ENCODE data around the gene ATXN1L. TPM values are rescaled to one million over a fixed set of nuclear protein-coding genes. Genes with fewer than 3 reads are reported as not detected.
"Not testable (repeated sequence)": the region's sequence is repeated elsewhere in the genome, so short reads cannot be mapped to it uniquely, and the experiment has no call there.

ATXN1L gene
- polyA plus RNA-seq, 3 donors, result 34.9 to 36.6 (median 35.5) TPM

DNA sequence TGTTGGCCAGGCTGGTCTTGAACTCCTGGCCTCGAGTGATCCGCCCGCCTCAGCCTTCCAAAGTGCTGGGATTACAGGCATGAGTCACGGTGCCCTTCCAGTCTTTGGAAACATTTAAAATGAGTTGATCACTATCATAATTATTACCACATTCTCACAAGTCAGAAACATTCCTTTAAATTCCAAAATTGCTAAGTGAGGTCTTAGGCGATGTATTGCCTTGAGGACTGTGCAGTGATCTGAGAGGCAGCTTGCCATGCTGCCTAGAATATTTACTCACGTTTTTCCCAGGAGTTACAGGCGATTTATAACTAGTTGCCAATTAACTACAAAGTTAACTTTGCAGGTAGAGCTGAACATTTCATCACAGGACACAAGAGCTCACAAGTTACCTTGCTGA is 5.7 kb upstream of the ATXN1L start:
- no peak for DNase-seq (ENCODE audit: extremely low read depth in 1 of 11, low read depth in 9 of 11, low spot score in 4 of 11)

DNA sequence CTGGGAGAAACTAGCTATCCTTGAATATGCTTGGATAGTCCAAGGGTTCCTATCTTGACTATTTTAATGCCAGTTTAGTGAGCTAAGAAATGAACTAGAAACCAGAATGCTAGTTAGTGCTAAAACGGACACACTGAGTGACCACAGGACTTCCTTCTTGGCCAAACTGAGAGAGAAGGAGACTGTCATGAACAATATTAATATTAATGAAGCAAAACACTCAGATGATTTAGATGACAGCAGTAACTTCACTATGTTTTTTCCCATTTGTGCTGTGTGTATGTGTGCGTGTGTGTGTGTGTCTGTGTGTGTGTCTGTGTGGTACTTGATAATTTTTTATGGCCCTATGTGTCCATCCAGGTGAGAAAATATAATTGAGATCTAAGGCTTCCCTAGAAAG is 2.2 kb upstream of the ATXN1L start:
- no peak for DNase-seq (ENCODE audit: extremely low read depth in 1 of 11, low read depth in 9 of 11, low spot score in 4 of 11)

DNA sequence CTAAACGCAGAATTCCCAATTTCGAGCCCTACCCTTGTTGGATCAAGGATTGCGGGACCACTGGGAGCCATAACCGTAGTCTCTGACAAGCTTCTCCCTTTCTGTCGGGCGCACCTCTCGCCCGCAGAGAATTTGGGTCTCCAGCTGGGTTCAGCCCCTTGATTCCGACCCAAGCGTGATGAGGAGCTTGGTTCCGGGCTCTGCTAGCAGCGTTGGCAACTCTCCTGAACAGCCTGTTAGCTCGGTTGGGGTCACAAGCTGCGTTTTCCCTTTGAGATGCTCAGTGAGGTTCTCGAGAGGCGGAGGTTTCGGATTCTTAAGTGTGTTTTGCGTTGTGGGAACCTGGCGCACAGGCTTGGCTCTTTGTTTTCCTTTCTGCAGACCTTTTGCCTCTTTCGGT is 655 bp downstream of the ATXN1L start:
- DNase-seq (ENCODE audit: extremely low read depth in 1 of 11, low read depth in 9 of 11, low spot score in 4 of 11), result no peak

DNA sequence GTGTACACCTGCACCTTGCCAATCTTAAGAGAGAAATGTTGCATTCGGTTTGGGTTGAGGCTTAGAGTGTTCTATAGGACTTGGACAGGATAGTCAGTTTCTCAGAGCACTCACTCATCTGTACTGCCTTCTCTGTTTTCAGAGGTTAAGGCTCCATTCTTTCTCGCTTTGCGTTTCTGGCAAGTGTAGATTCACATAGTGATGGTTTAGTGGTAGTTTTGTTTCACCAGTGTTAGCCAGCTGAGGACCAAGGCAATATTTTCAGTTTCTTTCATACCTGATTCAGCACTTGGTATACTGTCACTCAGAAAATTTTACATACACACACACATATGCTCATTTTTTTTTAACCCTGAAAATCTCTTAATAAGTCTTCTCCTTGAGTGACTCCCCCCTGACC is 1.3 kb downstream of the ATXN1L start:
- no peak for DNase-seq (ENCODE audit: extremely low read depth in 1 of 11, low read depth in 9 of 11, low spot score in 4 of 11)

DNA sequence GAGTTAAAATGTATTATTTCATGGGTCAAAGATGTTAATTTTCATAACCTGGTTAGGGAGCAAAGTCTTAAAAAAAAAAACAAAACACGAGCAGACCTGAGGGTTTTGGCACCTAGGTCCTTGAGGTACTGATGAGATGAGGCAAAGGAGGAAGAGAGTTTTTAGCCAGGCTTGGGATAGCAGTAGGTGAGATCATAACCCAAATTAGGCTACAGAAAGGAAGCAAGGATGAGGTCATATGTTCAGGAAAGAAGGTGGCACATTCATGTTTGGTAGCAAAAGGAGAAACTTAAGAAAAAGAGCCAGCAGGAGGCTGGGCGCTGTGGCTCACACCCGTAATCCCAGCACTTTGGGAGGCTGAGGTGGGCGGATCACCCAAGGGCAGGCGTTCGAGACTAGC is 2.8 kb downstream of the ATXN1L start:
- no peak for DNase-seq (ENCODE audit: extremely low read depth in 1 of 11, low read depth in 9 of 11, low spot score in 4 of 11)

DNA sequence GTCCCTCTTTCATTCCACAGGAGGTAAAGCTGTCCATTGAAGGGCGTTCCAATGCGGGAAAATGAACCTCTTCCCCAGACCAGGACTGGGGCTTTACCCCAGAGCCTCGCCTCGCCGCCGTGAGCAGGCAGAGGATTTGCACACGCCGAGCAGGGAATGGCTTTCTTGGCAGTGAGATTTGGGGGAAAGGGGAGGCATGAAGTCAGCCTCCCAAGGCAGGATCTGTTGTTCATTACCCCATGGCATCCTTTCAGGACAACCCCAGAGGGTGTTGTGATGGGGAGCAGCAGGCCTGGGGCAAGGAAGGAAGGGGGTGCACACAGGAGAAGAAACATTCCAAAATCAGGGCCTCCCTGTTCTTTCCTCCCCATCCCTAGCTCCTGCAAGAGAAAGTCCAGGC is 6.0 kb downstream of the ATXN1L start:
- DNase-seq (ENCODE audit: extremely low read depth in 1 of 11, low read depth in 9 of 11, low spot score in 4 of 11), result no peak

DNA sequence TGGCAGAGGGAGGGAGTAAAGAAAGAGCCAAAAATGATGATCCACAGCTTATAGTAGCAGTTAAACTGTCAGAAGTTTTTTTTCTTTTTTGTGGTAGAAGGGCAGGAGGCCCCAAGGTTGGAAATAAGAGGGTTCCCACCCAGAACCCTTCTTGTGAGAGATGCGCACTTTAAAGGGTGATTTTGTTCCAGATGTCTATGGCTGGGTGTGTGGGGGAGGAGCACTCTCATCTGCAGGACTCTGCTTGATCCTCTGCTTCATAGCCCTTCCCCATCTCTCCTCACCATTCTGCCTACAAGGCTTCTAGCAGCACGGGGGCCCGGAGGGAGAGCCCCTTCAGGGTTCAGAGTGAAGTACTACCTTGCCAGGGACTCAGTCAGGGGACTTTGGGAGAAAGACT is 6.4 kb downstream of the ATXN1L start:
- no peak for DNase-seq (ENCODE audit: extremely low read depth in 1 of 11, low read depth in 9 of 11, low spot score in 4 of 11)

DNA sequence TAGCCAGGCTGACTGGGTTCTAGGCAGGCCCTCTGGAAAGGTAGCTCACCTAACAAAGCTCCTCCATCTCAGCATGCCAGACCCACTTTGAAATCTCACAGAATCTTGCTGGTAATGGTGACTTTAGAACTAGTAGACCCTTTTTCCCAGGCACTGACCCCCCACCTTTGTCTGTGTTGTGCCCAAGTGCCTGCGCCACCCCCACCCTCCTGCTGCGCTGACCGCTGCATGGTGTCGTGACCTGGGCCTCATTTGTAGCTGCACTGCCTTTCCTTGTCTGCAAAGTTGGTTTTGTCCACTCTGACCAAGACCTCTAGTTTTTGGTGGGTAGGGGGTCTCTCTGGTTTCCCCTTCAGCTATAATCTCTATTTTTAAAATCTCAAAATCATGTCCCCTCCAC is 6.8 kb downstream of the ATXN1L start:
- no peak for DNase-seq (ENCODE audit: extremely low read depth in 1 of 11, low read depth in 9 of 11, low spot score in 4 of 11)

DNA sequence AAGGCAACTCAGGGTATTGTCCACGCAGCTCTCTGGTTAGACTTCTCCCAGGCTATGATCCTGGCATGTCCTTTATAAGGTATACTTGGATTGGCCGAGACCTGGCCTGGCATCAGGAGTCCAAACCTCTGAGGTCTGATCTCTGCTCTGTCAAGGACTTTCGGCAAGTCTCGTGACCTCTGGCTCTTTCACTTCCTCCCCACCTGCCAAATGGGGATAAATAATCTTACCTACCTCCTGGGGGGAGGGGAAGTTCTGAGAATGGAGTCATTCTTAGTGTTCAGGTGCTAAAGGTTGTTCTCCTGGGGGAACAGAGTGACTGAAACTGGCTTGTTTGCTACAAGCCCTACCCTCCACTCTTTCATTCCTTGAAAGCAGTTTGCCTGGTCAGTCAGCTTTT is 7.6 kb downstream of the ATXN1L start:
- no peak for DNase-seq (ENCODE audit: extremely low read depth in 1 of 11, low read depth in 9 of 11, low spot score in 4 of 11)

DNA sequence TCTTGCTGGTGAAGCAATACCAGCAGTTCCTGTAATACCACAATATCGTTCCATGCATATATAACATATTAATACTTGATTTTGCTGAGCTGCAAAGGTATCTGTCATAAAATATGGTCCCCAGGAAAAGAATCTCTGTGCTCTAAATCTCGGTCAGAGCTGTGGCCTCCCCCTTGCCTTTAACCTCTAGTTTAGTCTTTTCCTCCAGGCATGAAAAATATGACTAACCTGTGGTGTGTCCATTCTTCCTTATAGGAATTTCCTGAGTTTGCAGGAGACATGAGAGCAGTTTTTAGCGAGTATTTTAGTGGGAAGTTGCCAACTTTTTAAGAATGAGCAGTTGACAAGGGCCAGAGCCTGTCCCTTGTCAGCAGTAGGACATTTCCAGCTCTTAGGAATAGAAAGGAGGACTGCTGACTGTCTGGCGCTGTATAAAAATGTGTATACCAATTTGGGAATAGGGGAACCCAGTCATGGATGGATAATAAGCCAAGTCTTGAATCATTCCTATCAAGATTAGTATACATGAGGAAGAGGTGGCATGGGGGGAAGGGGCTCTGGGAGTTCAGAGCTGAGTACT is 8.7 kb downstream of the ATXN1L start:
- DNase-seq (ENCODE audit: extremely low read depth in 1 of 11, low read depth in 9 of 11, low spot score in 4 of 11), result no peak

DNA sequence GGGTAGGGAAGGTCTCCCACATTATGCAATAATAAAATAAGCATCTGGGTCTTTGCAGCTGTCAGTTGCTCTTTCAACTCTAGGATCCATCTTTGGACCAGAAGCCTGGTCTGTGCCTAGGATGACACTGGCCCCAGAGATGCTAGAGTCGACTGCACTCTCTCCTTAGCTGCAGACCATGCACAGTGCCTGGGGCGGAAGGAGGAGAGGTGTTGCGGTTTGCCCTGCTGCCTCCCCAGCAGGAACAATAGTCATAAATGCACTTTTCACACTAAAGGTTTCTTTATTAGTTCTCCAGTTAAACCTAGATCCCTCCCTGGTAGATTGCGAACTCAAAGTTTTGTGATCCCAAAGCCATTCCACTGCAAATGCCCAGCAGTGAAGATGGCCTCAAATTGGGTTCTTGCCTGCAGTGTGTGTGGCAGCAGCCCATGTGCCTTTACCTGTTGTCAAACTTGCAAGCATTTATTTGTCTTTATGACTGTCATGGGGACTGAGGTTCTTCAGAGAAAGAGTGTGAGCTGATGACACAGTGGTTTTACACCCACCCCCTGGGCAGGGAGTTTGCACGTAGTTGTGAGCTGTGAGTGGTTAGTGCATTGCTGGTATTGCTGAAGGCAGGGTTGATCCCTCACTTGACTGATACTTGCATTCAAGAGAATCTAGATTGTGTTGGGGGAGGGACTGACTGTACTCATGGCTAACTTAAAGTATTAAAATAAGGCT is 10.3 kb downstream of the ATXN1L start:
- no peak for DNase-seq (ENCODE audit: extremely low read depth in 1 of 11, low read depth in 9 of 11, low spot score in 4 of 11)

DNA sequence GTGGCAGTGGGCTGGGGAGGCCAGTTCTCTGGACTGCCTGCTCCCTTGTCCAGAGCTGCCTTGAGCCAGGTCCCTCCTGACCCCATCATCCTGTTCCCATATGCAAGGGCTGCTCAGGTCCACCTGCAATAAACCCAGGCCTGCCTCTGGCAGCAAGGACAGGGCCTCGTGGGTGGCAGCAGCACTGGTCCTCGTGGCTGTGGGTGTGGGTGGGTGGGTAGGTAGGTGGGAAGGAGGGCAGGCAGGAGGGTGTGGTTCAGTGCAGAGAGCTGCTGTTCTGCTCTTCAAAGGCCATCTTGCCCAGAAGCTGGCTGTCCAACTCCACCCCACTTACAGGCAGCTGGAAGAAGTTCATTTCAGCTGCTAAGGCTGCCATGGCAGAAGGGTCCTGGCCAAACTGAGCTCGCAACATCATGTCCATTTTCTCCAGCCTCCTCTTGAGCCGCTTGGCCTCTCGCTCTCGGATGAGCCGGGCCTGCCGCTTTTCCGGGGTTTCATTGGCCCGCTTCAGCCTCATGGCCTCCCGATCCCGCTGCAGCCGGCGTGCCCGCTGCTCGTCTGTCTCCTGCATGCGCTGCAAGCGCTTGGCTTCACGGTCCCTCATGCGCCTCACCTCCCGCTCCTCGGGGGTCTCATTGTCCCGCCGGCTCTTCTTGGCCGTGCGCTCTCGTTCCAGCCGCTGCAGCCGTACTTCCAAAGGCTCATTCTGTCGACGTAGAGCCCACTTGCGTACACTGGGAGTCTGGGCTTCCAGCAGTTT is 14.2 kb downstream of the ATXN1L start:
- no peak for DNase-seq (ENCODE audit: extremely low read depth in 1 of 11, low read depth in 9 of 11, low spot score in 4 of 11)

DNA sequence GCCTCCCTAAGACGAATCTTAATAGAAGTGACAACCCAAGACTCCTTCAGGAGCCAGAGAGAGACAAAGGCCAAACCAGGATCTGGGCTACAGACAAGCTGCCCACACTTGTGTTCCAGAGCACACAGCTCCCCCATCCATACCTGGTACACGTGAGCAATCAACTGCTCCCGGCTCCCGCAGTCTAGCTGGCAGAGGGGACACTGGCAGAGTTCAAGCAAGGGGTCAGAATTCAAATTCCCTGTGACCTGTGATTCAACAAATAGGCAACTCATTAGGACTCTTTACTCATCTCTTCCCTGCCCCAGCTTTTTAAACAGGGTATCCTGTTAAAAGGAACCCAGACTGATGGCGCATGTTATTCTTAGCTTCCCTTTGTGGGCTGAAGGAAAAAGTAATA is 18.2 kb downstream of the ATXN1L start:
- no peak for DNase-seq (ENCODE audit: extremely low read depth in 1 of 11, low read depth in 9 of 11, low spot score in 4 of 11)

DNA sequence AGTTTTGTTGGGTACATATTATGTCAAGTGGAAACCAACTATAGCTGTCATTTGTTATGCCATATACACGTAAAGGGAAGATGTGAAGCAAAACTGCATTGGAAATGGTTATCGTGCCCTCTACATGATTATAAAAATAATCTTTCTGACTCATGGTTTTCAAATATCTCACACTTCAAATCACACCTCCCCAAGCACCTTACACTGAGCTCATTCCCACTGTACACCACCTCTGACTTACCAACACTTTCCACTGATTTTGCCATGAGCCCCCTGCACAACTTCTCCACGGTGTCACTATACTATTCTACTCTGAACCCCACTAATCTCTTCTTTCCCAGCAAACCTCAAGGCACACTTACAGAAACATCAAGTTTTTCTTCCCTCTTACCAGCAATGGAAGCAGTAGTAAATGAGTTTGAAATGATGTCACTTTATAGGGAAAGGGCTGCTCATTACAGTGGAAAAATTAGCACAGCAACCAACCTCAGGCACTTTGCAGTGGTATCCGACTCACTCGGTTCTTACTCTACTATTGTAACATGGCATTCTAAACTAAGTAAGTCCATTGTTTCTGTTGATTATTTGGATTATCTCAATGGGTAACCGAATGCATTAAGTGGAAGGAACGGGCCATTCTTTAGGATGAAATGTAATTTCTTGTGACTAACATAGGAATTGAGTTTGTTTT is 19.5 kb downstream of the ATXN1L start:
- no peak for DNase-seq (ENCODE audit: extremely low read depth in 1 of 11, low read depth in 9 of 11, low spot score in 4 of 11)

DNA sequence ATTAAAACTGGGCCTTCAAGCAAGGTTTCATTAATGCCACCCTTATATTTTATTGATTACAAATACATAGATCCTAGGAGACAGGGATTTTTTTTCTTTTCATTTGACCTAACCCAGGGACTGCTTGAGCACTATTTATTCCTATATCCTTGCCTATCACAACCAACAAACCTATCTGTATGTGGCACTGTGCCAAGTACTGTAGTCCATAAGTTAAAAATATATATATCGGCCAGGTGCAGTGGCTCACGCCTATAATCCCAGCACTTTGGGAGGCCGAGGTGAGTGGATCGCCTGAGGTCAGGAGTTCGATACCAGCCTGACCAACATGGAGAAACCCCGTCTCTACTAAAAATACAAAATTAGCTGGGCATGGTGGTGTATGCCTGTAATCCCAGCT is 21.4 kb downstream of the ATXN1L start:
- not testable (repeated sequence) for DNase-seq (ENCODE audit: extremely low read depth in 1 of 11, low read depth in 9 of 11, low spot score in 4 of 11)

DNA sequence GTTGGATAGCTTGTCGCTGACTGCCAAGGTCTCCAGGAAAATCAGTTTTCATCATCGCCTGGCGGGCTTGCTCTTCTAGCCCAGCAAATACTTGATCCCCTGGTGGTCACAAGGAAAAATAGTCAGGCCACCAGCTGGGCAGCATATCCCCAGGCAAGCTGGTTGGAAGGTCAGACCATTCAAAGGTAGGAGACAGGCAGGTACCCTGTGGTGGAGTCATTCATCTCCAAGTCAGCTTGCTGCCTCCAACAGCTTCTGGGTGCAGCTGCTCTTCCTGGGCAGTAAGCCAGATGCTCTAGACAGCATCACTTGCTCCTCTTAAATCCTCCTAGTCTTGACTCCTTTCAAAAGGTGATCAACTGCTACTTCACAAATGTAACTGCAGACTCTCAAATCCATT is 22.2 kb downstream of the ATXN1L start:
- no peak for DNase-seq (ENCODE audit: extremely low read depth in 1 of 11, low read depth in 9 of 11, low spot score in 4 of 11)

DNA sequence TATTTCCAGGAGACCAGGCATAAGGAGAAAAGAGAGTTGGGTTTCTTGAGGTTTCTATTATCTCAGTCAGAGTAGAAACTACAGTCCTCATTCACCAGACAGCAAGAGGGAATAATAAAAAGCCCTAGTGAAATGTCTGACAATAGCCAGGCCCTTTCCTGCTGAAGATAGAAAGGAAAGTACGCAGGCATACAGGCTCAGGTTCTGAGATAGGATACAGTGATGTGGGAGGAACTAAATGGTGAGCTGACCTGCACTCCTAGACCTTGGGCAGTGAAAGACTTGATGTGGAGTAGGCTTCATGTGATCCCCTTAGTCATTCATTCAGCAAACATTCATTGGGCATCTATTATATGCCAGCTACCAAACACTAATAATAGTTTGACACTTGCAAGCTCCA is 23.3 kb downstream of the ATXN1L start:
- DNase-seq (ENCODE audit: extremely low read depth in 1 of 11, low read depth in 9 of 11, low spot score in 4 of 11), result no peak

DNA sequence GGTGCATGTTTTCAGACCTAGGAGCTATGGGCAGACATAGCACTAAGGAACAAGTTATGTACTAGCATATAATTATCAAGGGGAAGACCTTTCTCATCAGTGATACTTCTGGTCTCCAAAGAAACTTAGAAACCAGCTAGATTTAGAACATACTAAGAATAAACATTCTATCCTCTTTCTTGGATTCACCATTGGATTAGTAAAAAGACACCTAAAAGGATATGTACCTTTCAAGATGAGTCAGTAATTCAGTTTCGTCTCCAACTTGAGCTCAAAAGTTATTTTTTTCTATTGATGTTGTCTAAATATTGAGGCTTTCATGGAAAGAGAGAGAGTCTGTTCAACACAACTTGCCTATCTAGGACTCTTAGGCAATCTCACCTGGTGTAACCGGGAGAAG is 25.0 kb downstream of the ATXN1L start:
- no peak for DNase-seq (ENCODE audit: extremely low read depth in 1 of 11, low read depth in 9 of 11, low spot score in 4 of 11)

DNA sequence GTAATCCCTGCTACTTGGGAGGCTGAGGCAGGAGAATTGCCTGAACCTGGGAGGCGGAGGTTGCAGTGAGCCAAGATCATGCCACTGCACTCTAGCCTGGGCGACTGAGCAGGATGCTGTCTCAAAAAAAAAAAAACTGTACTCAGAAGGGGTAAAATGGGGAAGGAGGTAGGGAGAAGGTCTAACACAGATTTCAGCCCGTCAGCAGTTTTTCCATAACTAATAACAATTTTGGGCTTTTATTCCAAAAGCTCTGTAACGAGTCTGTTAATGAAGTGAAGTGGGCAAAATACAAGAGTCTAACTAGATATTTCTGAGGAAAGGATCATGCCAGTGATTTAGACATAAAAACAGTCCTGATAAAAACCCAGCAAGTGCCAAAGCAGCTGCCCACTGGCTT is 27.4 kb downstream of the ATXN1L start:
- no peak for DNase-seq (ENCODE audit: extremely low read depth in 1 of 11, low read depth in 9 of 11, low spot score in 4 of 11)

DNA sequence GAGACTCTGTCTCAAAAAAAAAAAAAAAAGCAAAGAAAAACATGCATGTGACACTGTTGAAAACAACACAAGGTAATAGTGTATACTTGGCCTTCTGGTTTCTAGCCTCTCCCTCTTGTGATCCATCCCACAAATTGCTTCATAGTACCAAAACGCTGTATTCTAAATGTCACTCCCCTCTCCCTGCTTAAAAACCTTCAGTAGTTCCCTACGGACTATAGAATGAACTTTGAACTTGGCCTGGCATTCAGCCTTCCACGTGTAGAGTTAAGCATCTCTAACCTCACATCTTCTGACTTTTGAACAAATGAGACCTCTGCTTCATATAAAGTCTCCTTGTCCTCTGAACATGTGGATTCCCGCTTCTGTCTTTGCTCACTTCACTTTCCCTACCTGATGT is 33.1 kb downstream of the ATXN1L start:
- no peak for DNase-seq (ENCODE audit: extremely low read depth in 1 of 11, low read depth in 9 of 11, low spot score in 4 of 11)
